ENCODE measurements around the gene MS4A6E. TPM values are rescaled to one million over a fixed set of nuclear protein-coding genes. Genes with fewer than 3 reads are reported as not detected.
A peak's percentile ranks its signal among the peaks of the same experiment; 100 is the strongest.

MS4A6E gene
- total and polyA plus RNA-seq, 2 of the 8 experiments (the other 6 are each of a cell fraction or from before 2014, with no cell fraction given), result not detected

DNA sequence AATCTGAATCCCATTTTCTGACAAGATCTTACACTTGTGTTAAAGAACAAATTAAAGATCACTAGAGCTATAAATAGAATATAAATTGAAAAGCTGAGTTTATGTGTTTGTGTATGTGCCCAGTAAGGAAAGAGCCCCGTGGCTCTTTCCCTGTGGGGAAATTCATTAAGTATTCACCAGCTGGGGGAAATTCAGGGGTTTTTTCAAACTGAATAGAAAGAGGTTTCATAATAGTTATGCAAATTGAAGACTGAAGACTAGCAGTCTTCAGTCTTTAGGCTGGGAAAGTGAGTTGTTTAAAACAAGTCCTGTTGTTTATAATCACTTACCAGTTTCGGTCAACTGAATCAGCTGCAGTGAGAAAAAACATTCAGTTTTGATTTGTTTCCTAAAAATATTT is 40.0 kb downstream of the MS4A6E start:
- H3K14ac ChIP-seq (ENCODE audit: insufficient read length), result no peak overlapping the region
- 47% methylated on average over 2 of the region's 2 CpGs; no CpG with 5 or more reads in 1 of the 2 experiments for WGBS, 2 experiments (ENCODE audit: extremely low coverage in 1 of 2, insufficient coverage in 1 of 2, insufficient read length in 1 of 2, insufficient replicate concordance in 2 of 2, low coverage in 1 of 2, low lambda C conversion rate in 2 of 2, missing lambda C conversion rate in 1 of 2)
- H3K9ac ChIP-seq (replicated peaks in 1 of 4; ENCODE audit: extremely low read depth in 1 of 4, low read depth in 3 of 4, low read length in 3 of 4), result no peak overlapping the region
- H2BK15ac ChIP-seq (ENCODE audit: low read length), result no peak overlapping the region
- no peak overlapping the region; the same call in 1 of the 2 replicates for H3K18ac ChIP-seq (ENCODE audit: extremely low read depth, low read length)
- H4K8ac ChIP-seq (ENCODE audit: extremely low read depth, insufficient read depth, low read length), result no peak overlapping the region
- no peak overlapping the region for H3K27ac ChIP-seq (ENCODE audit: low read depth, low read length)
- ChIA-PET CTCF (ENCODE audit: partially characterized antibody) (interaction anchor here (0.7 to 13.3 kb wide), 5 partner anchors 21 to 252 kb away, joined by 3 to 115 read pairs (median 3); no protein-coding TSS in a partner anchor), POLR2A (ENCODE audit: partially characterized antibody) (no interaction called here)
- peak overlapping the region in 1 of 4 experiments; percentile 17; a peak in 1 of 8 replicates for H3K4me3 ChIP-seq (ENCODE audit: extremely low read depth in 1 of 4, insufficient read depth in 2 of 4, low read depth in 3 of 4, low read length in 4 of 4)
- no peaks in the 10 kb centered on the region for H3K79me1 ChIP-seq (ENCODE audit: low read depth, low read length)
- FAIRE-seq (no peak), DNase-seq (ENCODE audit: low read depth in 1 of 2, low spot score in 2 of 2) (no peak)
- H2BK5ac ChIP-seq (ENCODE audit: low read depth, low read length), result no peak overlapping the region
- H2AFZ ChIP-seq (ENCODE audit: low read length), result no peak overlapping the region
- peaks cover 0 to 4% of the 10 kb centered on the region in 2 experiments; a peak in 2 of 4 replicates for H3K9me3 ChIP-seq (ENCODE audit: insufficient read depth in 2 of 2, low read depth in 1 of 2, low read length in 1 of 2)
- H2BK120ac ChIP-seq (replicated peaks; ENCODE audit: low read depth, low read length), result no peak overlapping the region
- no peak overlapping the region for H3K56ac ChIP-seq (replicated peaks; ENCODE audit: insufficient read length, low read depth, low read length)
- H3K4me2 ChIP-seq (ENCODE audit: insufficient read depth in 1 of 2, low read depth in 2 of 2, low read length in 2 of 2), result no peak overlapping the region
- H3K79me2 ChIP-seq (ENCODE audit: control insufficient read depth in 1 of 2, insufficient read depth in 2 of 2, low read length in 2 of 2), result no peaks in the 10 kb centered on the region
- no peak overlapping the region for H2AK5ac ChIP-seq (ENCODE audit: low read depth, low read length)
- peak overlapping the region; percentile 82 for H4K5ac ChIP-seq (ENCODE audit: insufficient read length, low read depth, low read length)
- no peak overlapping the region for H3K23ac ChIP-seq (ENCODE audit: insufficient read length)
- TF ChIP-seq NRF1 (IDR thresholded peaks at IDR 0.05; ENCODE audit: low read depth, low read length) (no peak), RNF2 (IDR thresholded peaks at IDR 0.05; ENCODE audit: borderline replicate concordance, low read depth, low read length, missing control alignments, poor library complexity, severe bottlenecking) (no peak), JUND (IDR thresholded peaks at IDR 0.05; ENCODE audit: low read length) (no peak), RBBP5 (IDR thresholded peaks at IDR 0.05; ENCODE audit: borderline replicate concordance, low read depth, low read length) (no peak)
- no peaks in the 10 kb centered on the region for H4K20me1 ChIP-seq (replicated peaks in 1 of 2; ENCODE audit: control insufficient read depth in 1 of 2, insufficient read depth in 2 of 2, low read length in 2 of 2)
- H2BK12ac ChIP-seq (ENCODE audit: low read depth, low read length), result no peak overlapping the region
- H3K23me2 ChIP-seq (ENCODE audit: low read depth, low read length), result no peaks in the 10 kb centered on the region
- H3K4ac ChIP-seq (replicated peaks; ENCODE audit: insufficient read length, low read depth, low read length), result no peak overlapping the region
- H3K4me1 ChIP-seq (replicated peaks in 1 of 4; ENCODE audit: control insufficient read depth in 3 of 4, insufficient read depth in 4 of 4, low read length in 3 of 4), result peaks cover 0 to 15% (median 4%) of the 10 kb centered on the region in 4 experiments; a peak in 4 of 7 replicates
- H3K36me3 ChIP-seq (ENCODE audit: control insufficient read depth in 2 of 4, insufficient read depth in 4 of 4, low read length in 3 of 4), result no peaks in the 10 kb centered on the region
- H4K91ac ChIP-seq (replicated peaks; ENCODE audit: insufficient read length, low read length), result no peak overlapping the region
- H2BK20ac ChIP-seq (ENCODE audit: low read length), result no peak overlapping the region
- no peaks in the 10 kb centered on the region for H3K27me3 ChIP-seq (replicated peaks in 1 of 4; ENCODE audit: control insufficient read depth in 3 of 4, extremely low read depth in 1 of 4, insufficient read depth in 3 of 4, low read length in 3 of 4)

All from H1 (cell line).